GM21576 (cell line): ENCODE results near the gene BEND4.
"Not testable (repeated sequence)": the region's sequence is repeated elsewhere in the genome, so short reads cannot be mapped to it uniquely, and the experiment has no call there.

ENCODE experiments used
- ATAC-seq: cut with Tn5 transposase; IDR thresholded peaks from one replicate; pipeline ENCODE4 v1.9.1; 2021; ENCODE audit warnings: mild to moderate bottlenecking, moderate library complexity; ENCODE audit not compliant: unreplicated experiment

BEND4 gene

GRCh38 chr4:42152507-42153504, at the start of gene BEND4:
TSS of gene BEND4 (minus strand) at chr4:42152655. CDS start at chr4:42152143, 512 bp downstream.
- ATAC-seq: peak; percentile 14

DNA sequence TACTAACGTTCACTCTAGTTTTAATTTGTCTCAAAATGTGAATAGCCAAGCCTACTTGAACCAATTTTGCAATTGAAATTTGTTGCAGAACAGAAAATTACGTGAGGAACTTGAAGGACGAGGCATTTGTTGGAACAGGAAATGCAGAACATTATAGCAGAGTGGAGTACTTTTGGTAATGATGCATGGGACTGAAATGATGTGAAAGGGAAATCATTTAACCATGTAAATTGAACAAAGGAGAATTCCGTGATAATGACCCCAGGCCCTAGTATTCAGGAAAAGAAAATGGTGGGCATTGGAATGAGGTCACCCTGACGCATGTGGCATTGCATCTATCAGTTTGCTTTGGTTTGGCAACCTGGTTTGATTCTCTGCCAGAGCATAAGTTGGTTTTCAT, 44.9 kb upstream of the BEND4 start:
- no peak for ATAC-seq

DNA sequence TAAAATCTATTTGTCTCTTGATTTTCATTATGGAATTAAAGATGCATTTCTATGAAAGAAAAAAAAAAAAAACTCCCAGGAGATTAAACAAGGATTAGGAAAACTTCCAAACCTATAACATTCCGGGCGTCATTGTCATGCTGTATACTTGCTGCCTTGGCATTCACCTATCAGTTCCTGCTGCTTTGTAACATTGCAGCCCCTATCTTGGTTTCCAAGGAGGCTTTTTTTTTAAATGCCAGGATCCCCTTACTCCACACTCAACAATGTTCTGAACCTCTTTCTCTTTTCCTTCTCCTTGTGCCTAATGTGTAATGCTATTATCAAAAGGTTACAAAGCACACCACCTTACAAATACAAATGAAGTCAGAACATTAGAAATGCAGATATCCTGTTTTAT, 20.5 kb upstream of the BEND4 start:
- ATAC-seq: no peak

DNA sequence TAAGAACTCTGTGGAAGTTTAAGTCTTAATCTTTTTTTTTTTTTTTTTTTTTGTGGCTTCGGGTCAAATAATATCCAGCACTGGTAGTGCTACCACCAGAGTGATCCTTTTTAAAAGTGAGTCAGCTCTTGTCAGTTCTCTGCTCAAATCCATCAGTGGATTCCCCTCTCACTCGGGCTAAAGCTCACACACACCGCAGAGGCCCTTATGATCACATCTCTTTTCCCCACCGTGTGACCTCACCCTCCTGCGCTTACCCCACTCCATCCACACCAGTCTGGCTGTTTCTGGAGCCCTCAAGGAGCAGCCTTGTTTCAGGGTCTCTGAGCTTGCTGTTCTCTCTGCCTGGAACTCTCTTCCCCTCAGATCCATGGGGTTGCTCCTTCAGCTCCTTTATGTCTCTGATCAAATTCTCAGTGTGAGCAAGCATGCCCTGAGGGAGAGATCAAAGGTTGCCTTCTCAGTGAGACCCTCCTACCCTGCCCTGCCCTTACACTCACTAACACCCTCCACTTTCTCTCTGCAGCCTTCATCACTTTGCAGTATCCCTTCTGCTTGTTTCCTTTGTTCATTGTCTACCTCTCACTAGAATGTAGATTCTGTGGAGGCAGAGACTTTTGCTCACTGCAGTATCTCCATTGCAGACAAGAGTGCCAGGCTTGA, 19.8 kb upstream of the BEND4 start:
- ATAC-seq: no peak

DNA sequence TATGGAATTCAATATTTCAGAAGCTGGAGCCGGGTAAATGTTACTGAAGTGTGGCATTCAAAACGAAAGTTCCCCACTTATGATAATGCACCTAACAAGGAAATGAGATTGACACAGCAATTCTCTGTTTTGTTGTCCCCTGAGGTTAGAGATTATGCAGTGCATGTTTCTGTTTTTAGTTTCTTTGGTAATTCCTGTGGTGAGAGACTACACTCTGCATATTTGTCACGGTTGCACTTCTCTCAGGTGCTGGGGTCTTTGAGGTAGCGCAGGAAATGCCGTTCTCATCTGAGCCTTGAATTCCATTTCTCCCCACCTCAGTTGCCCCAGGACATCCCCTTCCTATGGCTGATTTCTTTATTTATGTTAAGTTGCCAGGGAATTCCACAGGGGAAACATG, 15.3 kb upstream of the BEND4 start:
- ATAC-seq: peak; percentile 100

DNA sequence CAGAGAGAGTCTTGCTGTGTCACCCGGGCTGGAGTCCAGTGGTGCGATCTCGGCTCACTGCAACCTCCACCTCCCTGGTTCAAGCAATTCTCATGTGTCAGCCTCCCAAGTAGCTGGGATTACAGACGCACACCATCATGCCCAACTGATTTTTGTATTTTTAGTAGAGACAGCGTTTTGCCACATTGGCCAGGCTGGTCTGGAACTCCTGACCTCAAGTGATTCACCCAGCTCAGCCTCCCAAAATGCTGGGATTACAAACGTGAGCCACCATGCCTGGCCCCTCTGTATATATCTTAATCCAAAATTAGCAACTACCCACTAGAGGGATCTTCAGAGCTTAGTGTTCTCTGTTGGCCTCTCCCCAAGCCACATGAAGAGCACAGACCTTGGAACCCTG, 13.7 kb upstream of the BEND4 start:
- ATAC-seq: not testable (repeated sequence)

DNA sequence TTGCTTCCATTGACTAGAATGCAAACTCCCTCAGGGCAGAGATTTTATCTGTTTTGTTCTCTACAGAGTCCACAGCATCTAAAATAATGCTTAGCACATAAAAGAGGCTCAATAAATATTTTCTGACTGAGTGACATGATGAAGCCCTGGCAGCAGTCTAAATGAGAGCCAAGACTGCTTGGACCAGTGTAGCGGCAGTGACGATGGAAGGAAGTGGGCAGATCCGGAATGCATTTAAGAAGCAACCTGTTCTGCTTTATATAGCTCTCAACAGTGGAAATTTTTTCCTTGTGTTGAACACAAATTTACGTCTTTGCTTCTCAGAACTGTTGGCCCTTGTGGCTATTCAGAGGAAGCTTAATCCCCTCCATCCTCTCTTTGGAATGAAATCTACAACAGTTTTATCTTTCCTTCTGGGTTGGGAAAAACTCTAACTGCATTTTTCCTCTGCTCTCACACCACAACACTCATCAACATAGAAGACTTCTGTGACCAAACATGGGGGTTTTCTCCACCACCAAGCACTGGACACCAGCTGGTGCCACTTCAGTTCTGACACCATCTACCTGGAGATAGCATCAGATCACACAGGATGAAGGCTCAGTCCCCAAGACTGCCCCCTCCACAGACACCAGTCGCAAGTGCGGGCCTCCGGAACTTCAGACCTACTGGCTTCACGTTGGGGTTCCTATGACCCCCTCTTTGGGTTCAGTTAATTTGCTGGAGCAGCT, 7.0 kb upstream of the BEND4 start:
- no peak for ATAC-seq

GRCh38 chr4:42151568-42152506, 618 bp downstream of the BEND4 start:
- ATAC-seq: peak; percentile 30

GRCh38 chr4:42150653-42151567, 1.5 kb downstream of the BEND4 start:
- ATAC-seq: peak; percentile 45

- no peak for ATAC-seq
Measured at GRCh38 chr4:42149004-42149403, 3.5 kb downstream of the BEND4 start.

DNA sequence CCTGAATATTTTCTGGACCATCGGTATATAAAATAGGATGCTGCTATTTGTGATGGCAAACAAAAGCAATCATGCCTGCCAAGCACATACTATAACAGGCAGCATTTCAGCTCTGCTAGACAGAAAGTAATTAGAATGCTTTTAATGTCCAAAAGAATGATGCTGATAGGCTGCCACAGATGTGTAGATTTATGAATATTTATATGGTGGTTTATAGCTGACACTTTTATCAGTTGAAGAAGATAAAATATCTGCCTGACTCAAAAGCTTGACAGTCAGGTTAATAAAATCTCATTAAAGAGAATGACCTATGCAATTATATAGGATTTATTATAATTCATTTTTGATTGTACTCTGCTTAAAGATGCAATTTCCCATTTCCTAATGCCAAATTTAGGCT, 4.0 kb downstream of the BEND4 start:
- ATAC-seq: no peak

GRCh38 chr4:42144028-42144427, 8.4 kb downstream of the BEND4 start:
- ATAC-seq: no peak

DNA sequence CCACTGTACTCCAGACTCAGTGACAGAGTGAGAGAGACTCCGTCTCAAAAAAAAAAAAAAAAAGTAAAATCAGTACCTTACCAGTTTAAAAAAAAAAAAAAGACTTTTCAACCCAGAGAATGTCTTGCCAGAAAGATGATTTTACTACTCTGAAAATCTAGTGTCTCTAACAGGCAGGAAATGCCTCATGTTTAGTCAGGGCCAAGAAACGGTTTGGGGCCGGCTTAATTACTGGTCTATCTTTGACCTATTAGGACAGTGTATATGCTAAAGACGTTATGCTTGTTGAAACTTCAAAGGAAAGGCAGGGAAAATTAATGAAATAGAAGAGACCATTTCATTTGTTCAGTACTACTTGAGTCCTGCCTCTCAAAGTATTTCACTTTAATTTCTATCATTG, 9.9 kb downstream of the BEND4 start:
- no peak for ATAC-seq

DNA sequence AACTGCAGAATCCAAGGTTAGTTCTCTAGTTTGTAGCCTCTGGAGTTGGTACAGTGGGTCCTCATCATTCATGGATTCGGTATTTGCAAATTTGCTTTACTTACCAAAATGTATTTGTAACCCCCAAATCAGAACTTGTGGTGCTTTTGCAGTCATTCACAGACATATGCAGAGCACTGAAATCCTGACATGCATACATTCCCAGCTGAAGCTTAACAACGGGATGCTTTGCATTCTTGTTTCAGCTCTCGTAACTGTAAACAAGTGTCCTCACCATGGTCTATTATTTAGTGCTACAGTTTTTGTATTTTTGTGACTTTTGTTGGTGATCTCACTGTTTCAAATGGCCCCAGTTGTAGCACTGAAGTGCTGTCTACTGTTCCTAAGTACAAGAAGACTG, 16.1 kb downstream of the BEND4 start:
- ATAC-seq: no peak

- no peak for ATAC-seq
Measured at GRCh38 chr4:42133006-42133405, 19.4 kb downstream of the BEND4 start.

DNA sequence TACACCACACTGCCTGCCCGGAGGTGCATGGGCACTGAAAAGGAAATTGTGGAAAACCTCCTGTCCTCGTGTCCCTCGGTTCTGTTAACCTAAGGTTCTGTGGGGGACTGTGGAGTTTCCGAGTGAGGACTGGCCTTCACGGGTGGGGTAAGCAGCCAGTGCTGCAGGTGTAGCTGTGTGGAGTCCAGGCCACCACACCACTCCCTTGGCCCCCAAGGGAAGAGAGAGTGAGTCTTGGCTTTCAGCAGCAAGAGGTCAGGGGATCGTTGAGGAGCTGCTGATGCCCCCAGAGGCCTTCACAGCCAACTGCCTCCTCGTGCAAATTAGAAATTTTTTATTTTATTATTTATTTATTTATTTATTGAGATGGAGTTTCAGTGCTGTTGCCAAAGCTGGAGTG, 20.4 kb downstream of the BEND4 start:
- ATAC-seq: no peak

DNA sequence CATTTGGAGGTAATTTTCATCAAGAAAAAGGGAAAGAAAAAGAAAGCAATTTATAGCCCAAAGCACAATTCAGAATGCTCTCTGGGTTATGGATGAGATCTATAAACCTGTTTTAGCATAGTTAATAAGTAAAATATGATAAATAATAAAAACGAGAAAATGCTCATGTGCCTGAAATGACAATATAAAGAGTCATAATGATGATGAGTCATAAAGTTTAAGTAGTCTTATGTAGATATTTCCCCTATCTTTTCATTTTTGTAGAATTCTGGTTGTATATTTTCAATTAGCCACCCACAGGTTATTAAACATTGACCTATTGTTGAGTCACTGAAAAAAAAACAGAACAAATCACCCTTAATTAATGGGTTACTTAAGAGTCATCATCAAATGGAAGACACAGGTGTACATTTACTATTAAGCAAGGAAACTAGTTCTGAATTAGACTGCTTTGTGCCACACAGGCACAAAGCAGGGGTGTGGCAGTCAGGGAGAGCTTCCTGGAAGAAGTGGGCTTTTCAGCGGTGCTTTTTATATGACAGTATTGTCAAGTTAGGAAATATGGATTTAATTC, 29.3 kb downstream of the BEND4 start:
- no peak for ATAC-seq

DNA sequence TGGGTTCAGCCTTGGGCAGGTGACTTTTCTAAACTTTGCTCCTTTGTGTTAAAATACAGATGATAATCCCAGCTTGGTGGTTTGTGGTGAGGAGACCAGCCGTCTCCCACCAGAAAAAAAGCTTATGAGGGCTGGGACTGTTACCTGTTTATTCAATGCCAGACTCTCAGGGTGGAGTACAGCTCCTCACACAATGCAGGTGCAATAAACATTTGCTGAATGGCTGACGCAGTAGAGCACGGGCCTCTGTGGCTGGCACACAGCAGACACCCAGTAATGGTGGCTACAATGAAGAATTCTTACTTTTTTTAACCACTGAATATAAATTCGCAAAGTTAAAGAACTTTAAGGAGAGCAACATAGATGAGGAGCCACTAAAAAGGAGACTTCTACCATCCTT, 30.2 kb downstream of the BEND4 start:
- no peak for ATAC-seq

GRCh38 chr4:42119886-42120285, 32.6 kb downstream of the BEND4 start:
- no peak for ATAC-seq
